VCaP (cell line): ENCODE measurements around the gene WBP1.
A peak's percentile ranks its signal among the peaks of the same experiment; 100 is the strongest.

Experiments
- H3K27ac ChIP-seq: fragments of 450-650 bp; 2 replicates; pipeline ENCODE4 v1.5.1; 2017
- TF ChIP-seq, protein P1 (sequence below): fragments of 450-650 bp; conservative IDR thresholded peaks from 2 replicates; pipeline ENCODE4 v1.5.1; 2017; ENCODE audit warnings: mild to moderate bottlenecking, moderate library complexity

The WBP1 gene

DNA sequence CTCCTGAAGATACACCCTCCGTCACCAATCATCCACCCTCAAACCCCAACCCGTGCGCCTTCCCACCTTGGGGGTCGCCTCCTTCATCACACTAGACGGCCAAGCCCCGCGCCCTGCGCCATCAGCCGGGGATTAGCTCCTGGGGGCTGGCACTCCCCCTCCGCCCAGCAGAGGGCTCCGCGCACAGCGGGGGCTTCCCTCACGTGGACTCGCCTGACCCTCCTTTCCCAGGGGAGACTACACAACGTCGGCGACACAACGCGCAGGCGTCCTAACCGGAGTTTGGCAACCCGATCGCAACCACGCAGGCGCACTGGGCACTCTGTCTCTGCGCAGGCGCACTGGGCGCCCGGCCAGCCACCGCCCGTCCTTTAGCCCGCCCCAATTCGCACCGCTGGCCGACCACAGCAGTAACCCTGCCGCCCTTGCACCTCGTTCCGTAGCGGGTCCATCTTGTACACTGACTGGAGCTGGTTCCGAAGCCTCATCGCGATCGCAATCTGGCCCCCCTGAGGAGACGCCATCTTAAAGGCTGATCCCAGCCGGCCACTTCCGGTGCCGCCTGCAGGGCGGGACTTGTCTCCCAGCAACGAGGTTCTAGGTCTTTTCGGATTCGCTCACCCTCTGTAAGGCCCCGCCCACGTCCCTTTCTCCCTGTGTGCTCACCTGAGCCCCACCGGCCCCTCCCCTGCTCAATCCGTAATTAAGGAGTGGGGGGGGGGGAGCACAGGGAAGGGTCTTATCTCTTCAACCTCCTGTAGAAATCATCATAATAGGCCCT lies 49.1 kb downstream of the WBP1 start, which contains the start of gene PCGF1:
TSS of gene PCGF1 (minus strand) at position 551 of the 781 bp plus-strand sequence. CDS start at position 524, 27 bp downstream.
- H3K27ac ChIP-seq: peak within 1 kb of the TSS; percentile 98
- TF ChIP-seq, protein P1, sequence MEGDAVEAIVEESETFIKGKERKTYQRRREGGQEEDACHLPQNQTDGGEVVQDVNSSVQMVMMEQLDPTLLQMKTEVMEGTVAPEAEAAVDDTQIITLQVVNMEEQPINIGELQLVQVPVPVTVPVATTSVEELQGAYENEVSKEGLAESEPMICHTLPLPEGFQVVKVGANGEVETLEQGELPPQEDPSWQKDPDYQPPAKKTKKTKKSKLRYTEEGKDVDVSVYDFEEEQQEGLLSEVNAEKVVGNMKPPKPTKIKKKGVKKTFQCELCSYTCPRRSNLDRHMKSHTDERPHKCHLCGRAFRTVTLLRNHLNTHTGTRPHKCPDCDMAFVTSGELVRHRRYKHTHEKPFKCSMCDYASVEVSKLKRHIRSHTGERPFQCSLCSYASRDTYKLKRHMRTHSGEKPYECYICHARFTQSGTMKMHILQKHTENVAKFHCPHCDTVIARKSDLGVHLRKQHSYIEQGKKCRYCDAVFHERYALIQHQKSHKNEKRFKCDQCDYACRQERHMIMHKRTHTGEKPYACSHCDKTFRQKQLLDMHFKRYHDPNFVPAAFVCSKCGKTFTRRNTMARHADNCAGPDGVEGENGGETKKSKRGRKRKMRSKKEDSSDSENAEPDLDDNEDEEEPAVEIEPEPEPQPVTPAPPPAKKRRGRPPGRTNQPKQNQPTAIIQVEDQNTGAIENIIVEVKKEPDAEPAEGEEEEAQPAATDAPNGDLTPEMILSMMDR: peak; percentile 53

DNA sequence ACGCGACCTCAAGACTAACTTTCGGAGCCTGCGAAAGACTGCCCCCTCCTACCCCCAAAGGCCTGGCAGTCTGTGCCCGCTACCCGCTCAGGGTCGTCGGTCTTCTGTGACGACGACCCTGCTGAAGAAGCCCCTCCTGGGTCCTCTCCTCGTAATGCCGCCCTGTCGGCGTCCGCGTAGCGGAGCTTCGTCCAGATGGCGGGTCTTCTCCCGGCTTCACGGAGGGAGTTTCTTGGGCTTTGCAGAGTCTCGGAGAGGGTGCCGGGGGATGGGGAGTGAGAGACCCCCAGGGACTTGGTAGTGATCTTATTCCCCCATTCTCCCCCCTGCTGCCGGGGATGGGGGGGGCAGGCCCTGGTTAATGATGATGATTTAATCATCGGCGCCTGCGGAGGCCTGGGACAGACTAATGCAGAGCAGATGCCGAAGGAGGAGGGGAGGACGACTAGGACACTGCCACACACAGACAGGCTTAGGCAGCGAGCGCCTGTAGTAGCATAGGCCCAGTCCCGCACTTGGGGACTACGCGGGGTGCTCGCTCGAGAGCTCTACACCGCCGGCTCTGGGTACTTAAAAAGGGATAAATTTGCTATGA lies 49.8 kb downstream of the WBP1 start:
- TF ChIP-seq, protein P1: no peak
- peak overlapping the region; percentile 98 for H3K27ac ChIP-seq

DNA sequence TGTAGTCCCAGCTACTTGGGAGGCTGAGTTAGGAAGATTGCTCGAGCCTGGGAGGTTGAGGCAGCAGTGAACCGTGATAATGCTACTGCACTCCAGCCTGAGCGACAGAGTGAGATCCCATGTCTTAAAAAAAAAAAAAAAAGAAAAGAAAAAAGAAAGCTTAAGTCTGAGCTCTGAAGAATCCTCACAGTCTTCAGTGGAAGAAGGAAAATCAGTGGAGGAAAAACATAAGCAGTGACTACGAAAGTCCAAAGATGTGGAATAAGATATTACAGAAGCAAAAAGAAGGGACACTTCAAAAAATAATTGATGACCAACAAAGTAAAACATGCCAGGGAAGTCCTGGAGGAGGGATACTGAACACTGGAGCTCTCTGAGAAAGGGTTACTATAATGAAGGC lies 52.0 kb downstream of the WBP1 start:
- TF ChIP-seq, protein P1: no peak
- H3K27ac ChIP-seq: no peak overlapping the region
